Cerebellar cortex (tissue), 1 donor: Measurements from ENCODE around the gene EEF2K.

Experiments
- DNase-seq: peaks from one replicate; pipeline ENCODE4 v3.0.0-alpha.2; 2015; ENCODE audit warnings: low spot score

EEF2K gene

GRCh38 chr16:22252317-22252716 is 46.2 kb downstream of the EEF2K start:
- DNase-seq, result no peak

DNA sequence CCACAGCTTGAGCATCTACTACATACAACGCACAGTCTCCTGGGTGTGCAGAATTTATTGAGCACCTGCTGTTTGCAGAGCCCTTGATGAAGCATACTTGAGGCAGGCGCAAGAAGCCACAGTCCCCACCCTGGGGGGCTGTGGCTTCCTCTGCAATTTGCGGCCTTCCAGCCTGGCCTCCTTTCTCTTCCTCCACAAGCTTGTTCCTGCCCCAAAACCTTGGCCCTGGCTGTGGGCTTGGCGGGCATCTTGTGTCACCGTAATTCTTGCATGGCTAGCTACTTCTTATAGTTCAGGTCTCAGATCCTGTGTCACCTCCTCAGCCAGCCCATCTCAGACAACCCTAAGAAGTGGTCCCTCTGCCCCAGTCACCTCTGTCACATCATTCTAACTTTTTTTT is 47.2 kb downstream of the EEF2K start:
- no peak for DNase-seq

DNA sequence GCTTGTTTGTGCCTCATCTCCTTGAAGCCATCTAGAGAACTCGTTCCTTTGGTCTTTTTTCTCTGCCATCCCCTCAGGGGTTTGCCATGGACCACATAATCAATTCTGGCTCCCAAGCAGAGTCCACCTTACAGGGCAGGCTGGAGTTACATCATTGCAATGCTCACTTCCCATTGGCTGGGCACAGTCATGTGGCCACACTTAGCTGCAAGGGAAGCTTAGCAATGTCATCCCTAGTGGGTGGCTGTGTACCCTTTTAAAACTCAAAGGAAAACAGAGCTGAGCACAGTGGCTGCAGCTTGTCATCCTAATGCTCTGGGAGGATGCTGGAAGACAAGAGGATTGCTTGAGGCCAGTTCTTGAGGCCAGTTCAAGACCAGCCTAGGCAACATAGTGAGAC is 49.3 kb downstream of the EEF2K start:
- DNase-seq, result no peak

DNA sequence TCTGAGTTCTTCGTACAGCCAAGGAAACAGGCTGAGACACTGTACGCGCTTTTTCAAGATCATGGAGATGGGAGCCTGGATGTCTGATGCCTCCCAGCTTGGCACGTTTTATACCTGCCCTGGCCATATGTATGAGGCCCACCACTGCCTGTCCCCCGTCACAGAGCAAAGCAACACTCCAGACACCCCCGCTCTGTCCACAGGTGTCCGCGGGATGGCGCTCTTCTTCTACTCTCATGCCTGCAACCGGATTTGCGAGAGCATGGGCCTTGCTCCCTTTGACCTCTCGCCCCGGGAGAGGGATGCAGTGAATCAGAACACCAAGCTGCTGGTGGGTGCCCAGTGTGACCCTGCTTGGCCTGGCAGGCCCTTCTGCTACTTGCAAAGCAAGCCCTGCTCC is 51.4 kb downstream of the EEF2K start:
- DNase-seq, result no peak

GRCh38 chr16:22260490-22260889 is 54.4 kb downstream of the EEF2K start:
- DNase-seq, result no peak

GRCh38 chr16:22262460-22262859 is 56.4 kb downstream of the EEF2K start:
- DNase-seq, result no peak

DNA sequence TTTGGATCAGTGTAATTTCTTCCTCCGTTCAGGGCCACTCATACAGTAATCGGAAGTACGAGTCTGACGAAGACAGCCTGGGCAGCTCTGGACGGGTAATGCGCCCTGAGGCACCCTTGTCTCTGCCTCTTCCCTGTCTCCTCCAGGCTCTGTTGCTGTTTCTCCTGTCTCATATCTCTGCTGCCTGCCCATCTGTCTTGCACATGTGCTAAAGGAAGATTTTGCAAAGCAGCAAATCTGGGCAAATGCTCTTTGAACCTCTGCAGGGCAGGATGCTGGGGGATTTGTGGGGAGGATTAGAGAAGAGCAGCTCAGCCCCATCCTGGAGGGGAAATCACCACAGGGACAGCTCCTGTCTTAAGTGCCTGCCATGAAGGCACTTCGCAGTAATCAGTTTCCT is 58.7 kb downstream of the EEF2K start:
- no peak for DNase-seq

DNA sequence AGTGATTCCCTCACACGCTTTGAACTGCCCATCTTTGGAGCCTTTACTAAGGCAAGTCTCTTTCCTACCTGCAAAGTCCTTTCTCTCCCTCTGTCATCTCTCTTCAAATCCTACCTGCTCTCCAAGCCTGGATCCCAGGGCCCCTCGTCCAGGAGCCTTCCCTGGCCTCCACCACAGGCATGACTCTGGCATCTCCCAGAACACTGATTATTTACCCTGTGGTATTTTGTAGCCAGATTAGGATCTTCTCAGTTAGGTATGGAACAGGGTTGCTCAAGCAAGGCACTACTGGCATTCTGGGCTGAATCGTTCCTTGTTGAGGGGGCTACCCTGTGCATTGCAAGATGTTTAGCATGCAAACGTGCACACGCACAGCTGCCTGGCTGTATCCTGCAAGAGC is 59.3 kb downstream of the EEF2K start:
- no peak for DNase-seq

- no peak for DNase-seq
Measured at GRCh38 chr16:22266546-22266945, 60.5 kb downstream of the EEF2K start.

DNA sequence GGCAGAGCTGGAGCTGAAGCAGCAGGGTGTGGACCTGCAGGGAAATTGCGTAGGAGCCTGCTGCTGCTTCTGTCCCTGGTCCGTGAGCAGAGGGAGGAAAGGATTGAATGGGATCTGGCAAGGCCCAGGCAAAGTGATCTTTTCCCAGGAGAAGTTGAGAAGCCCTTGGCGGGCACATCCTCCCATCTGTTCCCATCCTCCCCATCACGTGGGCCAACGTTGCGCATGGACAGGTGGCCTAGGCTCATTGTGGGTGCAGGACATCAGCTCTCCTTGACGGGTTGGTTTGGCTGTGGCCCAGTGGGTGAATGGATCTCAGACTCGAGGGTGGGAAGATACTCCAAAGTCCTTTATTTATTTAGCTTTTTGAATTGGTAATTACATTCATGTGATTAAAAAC is 61.7 kb downstream of the EEF2K start:
- DNase-seq, result peak; percentile 72

- no peak for DNase-seq
Measured at GRCh38 chr16:22270525-22270924, 64.4 kb downstream of the EEF2K start.

- DNase-seq, result no peak
Measured at GRCh38 chr16:22272870-22273650, 67.0 kb downstream of the EEF2K start.

GRCh38 chr16:22274916-22275315 is 68.8 kb downstream of the EEF2K start:
- DNase-seq, result no peak

GRCh38 chr16:22278441-22279230 is 72.6 kb downstream of the EEF2K start:
- no peak for DNase-seq

DNA sequence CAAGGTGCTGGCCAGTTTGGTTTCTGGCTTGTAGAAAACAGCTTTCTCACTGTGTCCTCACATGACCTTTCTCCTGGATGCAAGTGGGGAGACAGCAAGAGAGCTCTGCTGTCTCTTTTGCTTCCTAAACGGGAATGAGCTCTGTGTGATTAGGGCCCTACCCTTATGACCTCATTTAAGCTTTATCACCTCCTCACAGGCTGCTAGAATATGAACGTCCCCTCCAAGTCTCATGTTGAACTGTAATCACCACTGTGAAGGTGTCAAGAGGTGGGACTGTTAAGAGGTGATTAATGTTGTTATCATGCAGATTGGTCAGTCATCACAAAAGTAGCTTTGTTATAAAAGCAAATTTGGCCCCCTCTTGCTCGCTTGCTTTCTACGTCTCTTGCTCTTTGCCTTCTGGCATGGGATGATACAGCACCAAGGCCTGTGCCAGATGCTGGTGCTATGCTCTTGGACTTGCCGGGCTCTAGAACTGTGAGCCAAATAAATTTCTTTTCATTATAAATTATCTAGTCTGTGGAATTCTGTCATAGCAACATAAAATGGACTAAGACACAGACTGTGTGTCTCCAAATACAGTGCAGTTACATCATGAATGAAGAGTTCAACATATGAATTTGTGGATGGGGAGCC is 76.3 kb downstream of the EEF2K start:
- no peak for DNase-seq

DNA sequence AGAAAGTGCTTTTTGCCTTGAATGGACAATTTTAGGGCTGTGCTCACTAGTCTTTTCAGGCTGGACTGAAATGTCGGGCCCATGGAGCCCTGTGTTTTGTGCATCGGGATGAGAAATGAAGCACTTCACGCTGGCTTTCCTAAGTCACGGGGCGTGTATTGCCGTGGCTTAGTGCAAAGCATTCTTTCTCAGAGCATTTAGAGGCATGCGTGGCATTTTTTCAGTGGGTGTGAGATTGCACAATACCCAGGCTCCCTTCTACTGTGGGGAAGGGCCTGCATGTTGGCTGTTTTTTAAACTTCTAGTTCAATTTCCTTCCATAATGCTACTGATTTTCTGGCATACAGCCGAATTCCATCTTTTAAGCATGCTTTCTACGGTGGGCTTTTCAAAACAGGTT is 78.6 kb downstream of the EEF2K start:
- DNase-seq, result no peak

GRCh38 chr16:22285080-22285479 is 79.0 kb downstream of the EEF2K start:
- DNase-seq, result no peak

DNA sequence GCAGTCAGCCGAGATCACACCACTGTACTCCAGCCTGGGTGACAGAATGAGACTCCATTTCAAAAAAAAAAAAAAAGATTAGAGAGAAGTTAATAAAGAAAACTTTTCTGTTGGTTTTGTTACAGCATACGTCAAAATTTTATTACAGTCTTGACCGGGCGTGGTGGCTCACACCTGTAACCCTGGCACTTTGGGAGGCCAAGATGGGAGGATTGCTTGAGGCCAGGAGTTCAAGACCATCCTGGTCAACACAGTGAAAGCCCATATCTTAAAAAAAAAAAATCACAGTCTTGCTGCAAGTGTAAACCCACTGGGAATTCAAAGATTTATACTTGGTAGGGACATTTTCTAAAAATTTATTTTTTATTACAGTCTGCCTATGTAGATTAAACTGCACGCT is 84.9 kb downstream of the EEF2K start:
- DNase-seq, result no peak

DNA sequence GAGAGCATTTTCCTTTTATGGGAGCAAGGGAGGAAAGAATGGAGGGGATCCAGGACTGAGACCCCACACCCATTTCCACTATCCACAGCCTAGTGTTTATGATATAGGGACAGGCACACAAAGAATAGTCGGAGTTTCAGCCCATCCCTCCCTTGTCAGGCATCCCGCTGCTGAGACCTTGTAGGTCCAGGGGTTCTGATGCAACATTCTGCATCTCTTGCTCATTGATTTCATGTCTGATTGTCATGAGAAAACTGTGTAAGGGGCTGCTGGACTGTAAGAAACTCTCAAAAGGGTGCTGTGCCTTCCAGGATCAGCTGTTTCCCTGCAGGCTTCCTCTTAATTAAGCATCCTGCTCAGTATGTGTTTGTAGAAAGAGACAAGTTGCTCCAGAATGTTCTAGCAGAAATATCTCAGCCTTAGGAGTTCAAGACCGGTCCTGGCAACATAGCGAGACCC is 85.8 kb downstream of the EEF2K start:
- no peak for DNase-seq

DNA sequence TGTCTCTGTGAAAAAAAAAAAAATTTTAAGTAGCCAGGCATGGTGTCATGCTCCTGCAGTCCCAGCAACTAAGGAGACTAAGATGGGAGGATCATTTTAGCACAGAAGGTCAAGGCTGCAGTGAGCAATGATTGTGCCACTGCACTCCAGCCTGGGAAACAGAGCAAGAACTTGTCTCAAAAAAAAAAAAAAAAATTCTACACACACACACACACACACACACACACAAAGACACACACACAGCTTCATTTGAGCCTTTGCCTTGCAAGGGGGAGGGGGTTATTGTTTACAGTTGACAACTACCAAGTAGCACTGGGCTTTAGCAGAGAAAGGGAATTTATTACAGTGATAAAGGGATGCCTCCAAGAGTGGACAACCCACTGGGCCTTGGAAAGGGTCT is 86.2 kb downstream of the EEF2K start:
- DNase-seq, result no peak

- no peak for DNase-seq
Measured at GRCh38 chr16:22293137-22294106, 87.3 kb downstream of the EEF2K start.
